GM21786 (cell line): ENCODE data around the gene MLN.

Experiments
- ATAC-seq: cut with Tn5 transposase; IDR thresholded peaks from one replicate; pipeline ENCODE4 v1.9.1; 2021; ENCODE audit not compliant: unreplicated experiment

The MLN gene

DNA sequence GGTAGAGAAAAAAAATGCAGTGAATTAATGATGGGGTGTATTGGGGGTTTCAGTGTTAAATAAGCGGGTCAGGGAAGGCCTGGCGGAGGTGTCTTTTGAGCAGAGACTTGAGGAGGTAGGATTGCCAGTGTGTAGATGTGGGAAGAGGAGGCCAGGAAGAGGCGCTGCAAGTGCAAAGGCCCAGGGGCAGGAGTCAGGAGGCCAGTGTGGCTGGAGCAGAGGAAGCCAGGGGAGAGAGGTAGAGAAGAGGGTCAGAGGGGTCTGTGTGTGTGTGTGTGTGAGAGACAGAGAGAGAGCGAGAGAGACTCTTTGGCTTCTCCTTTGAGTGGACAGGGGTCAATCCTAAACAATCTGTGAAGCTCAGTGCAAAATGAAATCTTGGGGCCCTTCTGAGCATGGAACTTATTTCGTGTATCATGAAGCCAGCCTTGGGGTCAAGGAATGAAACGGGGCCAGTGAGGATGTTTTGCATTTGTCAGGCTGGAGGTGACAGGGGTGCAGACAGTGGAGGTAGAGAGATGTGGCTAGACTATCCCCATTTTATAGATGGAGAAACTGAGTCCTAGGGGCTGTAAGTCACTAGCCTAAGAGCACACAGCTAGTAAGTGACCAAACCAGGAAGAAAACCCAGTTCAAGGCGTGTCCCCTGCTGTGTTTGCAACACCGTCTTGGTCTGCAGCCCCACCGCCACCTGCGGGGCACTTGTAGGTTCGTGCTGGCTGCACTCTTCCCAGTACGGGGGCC is 47.4 kb downstream of the MLN start:
- ATAC-seq = no peak

GRCh38 chr6:33755070-33755869 is 48.5 kb downstream of the MLN start:
- no peak for ATAC-seq

DNA sequence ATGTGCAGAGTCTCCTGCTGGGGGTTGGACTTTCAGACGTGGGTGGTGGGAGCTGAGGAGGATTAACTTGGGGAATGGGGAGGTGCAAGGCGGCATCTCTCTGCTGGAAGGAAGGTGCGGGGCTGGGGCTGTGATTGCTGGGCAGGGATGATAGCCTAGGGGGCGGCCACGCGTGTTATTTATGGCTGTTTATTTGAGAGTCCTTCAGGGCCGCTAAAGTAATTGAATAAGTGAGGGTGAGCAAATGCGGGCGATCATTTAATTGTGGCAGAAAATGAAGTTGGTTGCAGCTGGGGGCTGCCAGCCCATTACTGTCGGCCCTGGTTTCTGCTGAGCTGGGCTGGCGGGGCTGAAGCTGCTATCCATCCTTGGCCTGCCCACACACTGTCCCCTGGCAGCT is 49.6 kb downstream of the MLN start:
- ATAC-seq = no peak

DNA sequence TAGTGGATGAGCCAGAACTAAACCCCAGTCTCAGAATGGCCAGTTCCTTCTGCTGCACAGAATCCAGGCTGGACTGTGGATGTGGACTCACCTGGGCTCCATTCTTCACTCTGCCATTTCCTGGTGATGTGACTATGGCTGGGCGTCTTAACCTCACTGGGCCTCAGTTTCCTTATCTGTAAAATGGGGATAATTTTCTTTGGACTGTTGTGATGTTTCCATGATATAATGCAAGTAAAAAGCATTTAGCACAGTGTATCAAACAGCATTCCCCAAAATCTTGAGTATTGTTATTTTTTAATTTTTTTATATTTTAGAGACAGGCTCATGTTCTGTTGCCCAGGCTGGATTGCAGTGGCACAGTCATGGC is 51.2 kb downstream of the MLN start:
- ATAC-seq = no peak

GRCh38 chr6:33751771-33752645 is 51.8 kb downstream of the MLN start:
- no peak for ATAC-seq

GRCh38 chr6:33750244-33750991 is 53.4 kb downstream of the MLN start:
- ATAC-seq = no peak

- ATAC-seq = no peak
These were observed 54.4 kb downstream of the MLN start for GRCh38 chr6:33749401-33749800.

GRCh38 chr6:33748841-33749240 is 55.0 kb downstream of the MLN start:
- ATAC-seq = no peak

DNA sequence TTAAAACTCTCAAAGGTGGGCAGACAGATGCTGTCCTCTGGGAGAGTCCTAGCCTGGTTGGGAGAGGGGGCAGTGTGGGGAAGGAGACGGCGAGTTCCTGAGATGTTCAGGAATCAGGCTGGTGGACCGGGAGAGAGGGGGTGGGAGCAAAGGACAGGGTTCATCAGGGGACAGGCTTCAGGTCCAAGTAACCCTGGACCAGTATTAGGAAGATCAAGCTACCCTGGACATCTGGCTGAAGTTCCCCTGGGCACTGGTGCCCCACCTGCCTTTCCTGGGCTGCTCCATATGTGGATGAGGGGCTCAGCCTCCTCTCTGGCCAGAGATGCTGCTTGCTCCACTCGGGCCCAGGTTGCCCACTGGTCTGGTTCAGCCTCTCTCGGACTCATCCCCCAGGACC is 56.0 kb downstream of the MLN start:
- ATAC-seq = no peak

- no peak for ATAC-seq
These were observed 57.1 kb downstream of the MLN start, which contains the start of gene IP6K3 for GRCh38 chr6:33746651-33747100. TSS of gene IP6K3 (minus strand) at chr6:33746905. CDS start at chr6:33735476, 11,429 bp downstream.

GRCh38 chr6:33746036-33746600 is 57.7 kb downstream of the MLN start:
- ATAC-seq = no peak

GRCh38 chr6:33745548-33745947 is 58.3 kb downstream of the MLN start:
- no peak for ATAC-seq

DNA sequence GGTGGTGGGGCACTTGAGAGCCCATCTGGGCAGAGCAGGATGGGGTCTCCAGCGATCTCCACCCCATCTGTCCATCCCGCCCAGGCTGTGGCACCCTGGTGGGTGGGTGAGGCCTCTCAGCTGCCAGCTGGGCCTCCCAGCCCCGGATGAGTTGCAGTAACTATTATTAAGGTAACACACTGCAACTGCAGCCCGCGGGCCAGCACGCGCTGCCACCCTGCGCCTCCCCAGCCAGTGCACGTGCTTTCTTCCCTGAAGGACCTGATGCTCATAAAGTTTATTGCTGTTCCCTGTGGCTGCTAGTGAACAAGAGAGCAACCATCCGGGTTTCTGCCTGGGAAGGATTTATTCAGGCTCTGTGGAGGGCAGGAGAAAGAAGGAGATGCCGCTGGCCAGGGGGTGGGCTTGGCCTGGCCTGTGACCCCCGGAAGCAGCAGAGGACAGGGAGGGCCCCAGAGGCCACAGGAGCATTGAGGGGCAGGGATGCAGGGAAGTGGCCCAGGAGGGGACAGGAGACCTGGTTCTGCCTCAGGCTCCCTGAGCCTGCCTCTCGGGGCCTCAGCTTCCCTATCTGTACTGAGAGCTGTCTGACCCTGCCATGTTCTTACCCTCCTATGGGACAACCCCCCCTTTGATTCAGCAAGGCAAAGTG is 58.8 kb downstream of the MLN start:
- ATAC-seq = no peak
